NCI-H2196 treated with DMSO at 0.1 percent for 48 hours (cell line): ENCODE data around the gene CREBL2.
"Not testable (repeated sequence)": the region's sequence is repeated elsewhere in the genome, so short reads cannot be mapped to it uniquely, and the experiment has no call there.

ENCODE experiments used
- DNase-seq: peaks from one replicate; lab custom pipeline; 2025; ENCODE audit not compliant: unreplicated experiment; lab: John Stamatoyannopoulos, UW

Gene CREBL2

GRCh38 chr12:12611512-12612306 lies at the start of gene CREBL2:
CREBL2 (plus strand) TSS chr12:12611876; CDS start chr12:12612173, 297 bp downstream.
- peak; percentile 80 for DNase-seq

- no peak for DNase-seq
Measured at GRCh38 chr12:12562016-12562483, 49.6 kb upstream of the CREBL2 start.

- peak; percentile 75 for DNase-seq
Measured at GRCh38 chr12:12562585-12563261, 49.0 kb upstream of the CREBL2 start, which contains the start of gene DUSP16. DUSP16 (minus strand) TSS chr12:12562863; CDS start chr12:12521098, 41,765 bp downstream.

DNA sequence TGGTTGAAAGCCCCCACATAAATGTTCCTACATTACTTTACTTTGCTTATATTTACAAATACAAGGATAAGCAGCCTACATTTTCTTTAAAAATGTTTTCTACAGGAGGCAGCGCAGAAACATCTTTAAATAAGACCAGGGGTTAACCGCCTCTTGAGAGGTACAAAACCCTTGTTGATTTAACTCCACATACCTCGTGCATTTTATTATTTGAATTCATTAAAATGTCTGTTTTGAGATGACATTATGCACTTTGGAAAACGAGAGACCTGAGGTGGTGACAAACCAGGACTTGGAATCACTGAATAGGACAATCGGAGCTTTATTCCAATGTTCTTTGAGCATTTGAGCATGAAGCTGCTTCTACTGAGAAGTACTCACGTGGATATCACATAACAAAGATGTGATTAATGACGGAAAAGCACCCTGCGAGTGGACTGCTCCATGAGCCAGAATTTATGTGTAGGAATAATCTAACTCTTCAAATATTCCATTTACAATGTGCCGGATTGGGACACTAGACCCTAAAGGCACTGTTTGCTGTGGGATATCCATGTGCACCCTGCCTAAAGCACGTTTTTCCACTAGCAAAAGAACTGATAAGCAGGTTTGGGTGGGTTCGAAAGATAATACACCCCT lies 48.3 kb upstream of the CREBL2 start:
- no peak for DNase-seq

GRCh38 chr12:12564911-12565310 lies 46.8 kb upstream of the CREBL2 start:
- DNase-seq = no peak

DNA sequence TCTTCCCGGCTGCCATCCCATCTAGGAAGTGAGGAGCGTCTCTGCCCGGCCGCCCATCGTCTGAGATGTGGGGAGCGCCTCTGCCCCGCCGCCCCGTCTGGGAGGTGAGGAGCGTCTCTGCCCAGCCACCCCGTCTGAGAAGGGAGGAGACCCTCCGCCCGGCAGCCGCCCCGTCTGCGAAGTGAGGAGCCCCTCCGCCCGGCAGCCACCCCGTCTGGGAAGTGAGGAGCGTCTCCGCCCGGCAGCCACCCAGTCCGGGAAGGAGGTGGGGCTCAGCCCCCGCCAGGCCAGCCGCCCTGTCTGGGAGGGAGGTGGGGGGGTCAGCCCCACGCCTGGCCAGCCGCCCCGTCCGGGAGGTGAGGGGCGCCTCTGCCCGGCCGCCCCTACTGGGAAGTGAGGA lies 45.7 kb upstream of the CREBL2 start:
- DNase-seq = not testable (repeated sequence)

DNA sequence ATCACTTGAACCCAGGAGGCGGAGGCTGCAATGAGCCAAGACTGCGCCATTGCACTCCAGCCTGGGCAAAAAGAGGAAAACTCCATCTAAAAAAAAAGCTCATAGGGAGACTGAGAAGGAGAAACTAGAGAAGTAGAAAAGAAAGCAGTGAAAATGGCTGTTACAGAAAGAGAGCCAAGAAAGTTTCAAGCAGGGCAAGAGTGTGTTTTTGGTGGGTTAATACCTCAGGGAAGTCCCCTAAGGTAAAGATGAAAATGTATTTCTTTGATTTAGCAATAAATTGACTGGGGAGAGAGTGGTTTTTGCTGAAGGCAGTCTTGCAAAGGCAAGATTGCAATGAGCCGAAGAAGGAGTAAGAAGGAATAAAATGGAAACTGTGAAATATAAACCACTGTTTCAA lies 39.0 kb upstream of the CREBL2 start:
- DNase-seq = no peak

DNA sequence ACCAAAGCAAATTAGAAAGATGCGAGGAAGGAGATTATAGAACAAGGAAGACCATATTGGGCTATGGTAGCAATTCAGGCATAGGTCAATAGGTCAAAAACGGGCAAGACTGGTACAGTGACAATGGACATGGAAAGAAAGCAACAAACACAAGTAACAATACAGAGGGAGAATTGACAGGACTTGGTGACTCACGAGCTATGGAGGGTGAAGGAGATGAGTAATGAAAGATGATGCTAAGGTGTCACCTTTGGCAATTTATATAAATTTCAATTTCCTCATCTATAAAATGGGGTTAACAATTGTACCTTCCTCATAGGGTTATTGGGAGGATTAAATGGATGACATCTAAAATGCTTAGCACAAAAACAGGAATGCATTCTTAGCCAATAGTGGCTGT lies 33.9 kb upstream of the CREBL2 start:
- DNase-seq = no peak

GRCh38 chr12:12580716-12581115 lies 31.0 kb upstream of the CREBL2 start:
- not testable (repeated sequence) for DNase-seq

GRCh38 chr12:12582193-12582881 lies 29.3 kb upstream of the CREBL2 start:
- DNase-seq = no peak

- no peak for DNase-seq
Measured at GRCh38 chr12:12582895-12583303, 28.8 kb upstream of the CREBL2 start.

GRCh38 chr12:12583510-12584178 lies 28.0 kb upstream of the CREBL2 start:
- no peak for DNase-seq

GRCh38 chr12:12585115-12585863 lies 26.4 kb upstream of the CREBL2 start:
- DNase-seq = no peak

GRCh38 chr12:12586879-12587675 lies 24.6 kb upstream of the CREBL2 start:
- no peak for DNase-seq

- no peak for DNase-seq
Measured at GRCh38 chr12:12587878-12588277, 23.8 kb upstream of the CREBL2 start.

GRCh38 chr12:12588436-12588835 lies 23.2 kb upstream of the CREBL2 start:
- DNase-seq = not testable (repeated sequence)

DNA sequence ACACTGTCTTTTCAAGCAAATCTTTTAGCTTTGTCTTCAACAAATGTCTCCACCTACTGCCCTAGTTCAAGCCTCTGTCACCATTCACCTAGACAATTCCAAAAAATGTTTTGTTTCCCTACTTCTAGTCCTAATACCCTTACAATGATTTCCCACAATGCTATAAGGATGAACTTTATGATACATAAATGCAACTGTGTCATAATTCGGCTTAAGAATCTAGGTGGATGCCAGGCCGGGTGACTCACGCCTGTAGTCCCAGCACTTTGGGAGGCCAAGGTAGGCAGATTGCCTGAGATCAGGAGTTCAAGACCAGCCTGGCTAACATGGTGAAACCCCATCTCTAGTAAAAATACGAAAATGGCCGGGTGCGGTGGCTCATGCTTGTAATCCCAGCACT lies 20.7 kb upstream of the CREBL2 start:
- DNase-seq = no peak

GRCh38 chr12:12592930-12593329 lies 18.7 kb upstream of the CREBL2 start:
- no peak for DNase-seq

- not testable (repeated sequence) for DNase-seq
Measured at GRCh38 chr12:12595929-12596328, 15.7 kb upstream of the CREBL2 start.
